ENCODE results near the gene FARS2.

FARS2 gene

DNA sequence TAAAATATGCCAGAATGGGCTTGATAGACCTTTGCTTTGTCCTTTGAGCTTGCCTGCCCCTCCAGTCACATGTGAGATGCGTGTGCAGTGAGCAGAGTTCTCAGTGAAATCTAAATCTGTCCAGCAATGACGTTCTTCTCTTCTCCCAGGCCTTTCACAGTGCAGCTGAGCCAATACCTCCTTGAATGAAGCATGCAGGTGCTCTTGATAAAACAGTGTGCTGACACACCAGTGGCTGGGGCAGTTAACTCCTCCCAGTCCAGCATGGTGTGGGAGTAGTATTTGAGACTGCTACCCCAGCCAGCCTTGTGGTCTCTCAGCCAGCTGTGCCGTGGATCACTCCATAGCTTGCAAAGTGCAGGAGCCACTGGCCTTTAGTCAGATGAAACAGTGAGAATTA is 240.5 kb downstream of the FARS2 start:
- H3K4me3 ChIP-seq (replicated peaks; ENCODE audit: low read depth, low read length), result no peak overlapping the region
- DNase-seq (ENCODE audit: low read depth), result no peak
- TF ChIP-seq CTCF (IDR thresholded peaks at IDR 0.05; ENCODE audit: low read length, missing control alignments), result no peak

- H3K4me3 ChIP-seq (replicated peaks; ENCODE audit: low read depth, low read length), result no peak overlapping the region
- no peak for TF ChIP-seq CTCF (IDR thresholded peaks at IDR 0.05; ENCODE audit: low read length, missing control alignments)
- no peak for DNase-seq (ENCODE audit: low read depth)
These were observed 242.8 kb downstream of the FARS2 start for GRCh38 chr6:5504078-5504477.

DNA sequence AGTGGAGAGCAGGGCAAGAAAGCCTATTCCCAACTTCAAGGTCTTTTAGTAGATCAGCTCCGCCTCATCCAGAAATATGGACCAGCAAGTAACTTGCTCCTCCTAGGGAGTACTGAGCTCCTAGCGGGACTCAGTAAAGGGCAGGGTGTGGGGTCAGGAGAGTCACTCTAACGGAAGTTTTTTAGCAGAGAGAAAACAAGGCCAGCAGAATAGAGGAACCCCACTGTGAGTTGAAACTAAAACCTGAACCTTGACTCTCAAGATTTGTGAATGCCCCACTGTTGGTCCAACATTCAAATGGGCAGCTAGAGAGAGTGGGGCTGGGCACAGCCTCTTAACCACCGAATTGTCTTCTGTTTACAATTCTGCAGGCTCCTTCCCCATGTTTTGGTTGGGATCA is 244.8 kb downstream of the FARS2 start:
- TF ChIP-seq CTCF (IDR thresholded peaks at IDR 0.05; ENCODE audit: low read length, missing control alignments), result no peak
- DNase-seq (ENCODE audit: low read depth), result no peak
- no peak overlapping the region for H3K4me3 ChIP-seq (replicated peaks; ENCODE audit: low read depth, low read length)

GRCh38 chr6:5506597-5506996 is 245.3 kb downstream of the FARS2 start:
- no peak for TF ChIP-seq CTCF (IDR thresholded peaks at IDR 0.05; ENCODE audit: low read length, missing control alignments)
- no peak for DNase-seq (ENCODE audit: low read depth)
- H3K4me3 ChIP-seq (replicated peaks; ENCODE audit: low read depth, low read length), result no peak overlapping the region

- no peak overlapping the region for H3K4me3 ChIP-seq (replicated peaks; ENCODE audit: low read depth, low read length)
- DNase-seq (ENCODE audit: low read depth), result no peak
- no peak for TF ChIP-seq CTCF (IDR thresholded peaks at IDR 0.05; ENCODE audit: low read length, missing control alignments)
These were observed 245.9 kb downstream of the FARS2 start for GRCh38 chr6:5507131-5507681.

GRCh38 chr6:5509106-5509505 is 247.8 kb downstream of the FARS2 start:
- no peak overlapping the region for H3K4me3 ChIP-seq (replicated peaks; ENCODE audit: low read depth, low read length)
- no peak for TF ChIP-seq CTCF (IDR thresholded peaks at IDR 0.05; ENCODE audit: low read length, missing control alignments)

DNA sequence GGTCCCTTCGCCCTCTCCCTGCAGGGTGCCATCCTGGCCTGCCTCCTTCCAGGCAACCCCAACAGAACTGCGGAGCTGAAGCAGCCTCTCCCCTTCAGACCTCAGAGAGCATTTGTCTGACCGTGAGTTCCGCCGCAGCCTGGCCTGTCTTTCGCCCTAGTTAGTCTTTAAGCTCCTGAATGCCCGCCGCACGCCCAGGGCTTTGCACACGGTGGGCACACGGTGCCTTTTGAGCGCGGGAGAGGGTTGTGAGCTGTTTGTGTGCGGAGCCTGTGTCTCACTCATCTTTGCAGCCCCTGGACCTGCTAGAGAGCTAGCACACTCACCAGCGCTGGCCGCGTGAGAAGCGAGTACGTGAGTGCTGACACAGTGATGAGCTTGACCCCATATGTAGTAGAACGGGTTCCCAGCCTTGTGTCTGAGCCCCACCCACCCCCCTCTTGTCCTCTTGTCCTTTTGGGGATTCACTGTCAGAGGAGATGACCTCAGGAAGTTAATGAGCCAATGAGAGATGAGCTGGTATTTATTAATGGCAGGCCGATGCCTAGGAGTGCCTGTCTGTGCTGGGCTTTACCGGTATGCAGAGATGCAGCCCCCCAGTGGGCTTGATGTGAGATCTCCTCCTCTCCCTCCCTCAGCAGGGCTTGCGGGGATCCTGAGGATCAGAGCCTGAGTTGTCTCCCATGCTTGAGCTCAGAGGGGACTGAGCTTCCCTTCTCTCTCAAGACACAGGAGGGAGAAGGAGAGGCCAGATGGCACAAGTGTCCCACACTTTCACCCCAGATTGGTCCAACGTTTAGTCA is 249.2 kb downstream of the FARS2 start:
- H3K4me3 ChIP-seq (replicated peaks; ENCODE audit: low read depth, low read length), result no peak overlapping the region
- DNase-seq (ENCODE audit: low read depth), result no peak
- no peak for TF ChIP-seq CTCF (IDR thresholded peaks at IDR 0.05; ENCODE audit: low read length, missing control alignments)

More at GRCh38 chr6:5509106-5509505, 247.8 kb downstream of the FARS2 start:
- DNase-seq (ENCODE audit: low read depth), result no peak

Measured in fibroblast of pulmonary artery (primary cell).